ENCODE measurements around the gene MED12L.

Gene MED12L

GRCh38 chr3:151314137-151314536 lies 228.7 kb downstream of the MED12L start:
- TF ChIP-seq ZNF157 (tag by site-specific recombination; IDR thresholded peaks at IDR 0.05) (no peak), SP7 (tag by site-specific recombination; IDR thresholded peaks at IDR 0.05) (no peak), ZNF670 (tag by site-specific recombination; IDR thresholded peaks at IDR 0.05; ENCODE audit: low read depth) (no peak), OSR2 (tag by site-specific recombination; IDR thresholded peaks at IDR 0.05) (no peak), ZNF449 (tag by site-specific recombination; IDR thresholded peaks at IDR 0.05) (no peak), ZNF548 (tag by site-specific recombination; IDR thresholded peaks at IDR 0.05) (no peak), ZNF10 (tag by site-specific recombination; IDR thresholded peaks at IDR 0.05) (no peak), ZFHX2 (tag by site-specific recombination; conservative IDR thresholded peaks at IDR 0.05) (no peak), ZBTB21 (tag by site-specific recombination; IDR thresholded peaks at IDR 0.05) (no peak), ZNF37A (tag by site-specific recombination; IDR thresholded peaks at IDR 0.05) (no peak)
- TF ChIP-seq, protein P1, sequence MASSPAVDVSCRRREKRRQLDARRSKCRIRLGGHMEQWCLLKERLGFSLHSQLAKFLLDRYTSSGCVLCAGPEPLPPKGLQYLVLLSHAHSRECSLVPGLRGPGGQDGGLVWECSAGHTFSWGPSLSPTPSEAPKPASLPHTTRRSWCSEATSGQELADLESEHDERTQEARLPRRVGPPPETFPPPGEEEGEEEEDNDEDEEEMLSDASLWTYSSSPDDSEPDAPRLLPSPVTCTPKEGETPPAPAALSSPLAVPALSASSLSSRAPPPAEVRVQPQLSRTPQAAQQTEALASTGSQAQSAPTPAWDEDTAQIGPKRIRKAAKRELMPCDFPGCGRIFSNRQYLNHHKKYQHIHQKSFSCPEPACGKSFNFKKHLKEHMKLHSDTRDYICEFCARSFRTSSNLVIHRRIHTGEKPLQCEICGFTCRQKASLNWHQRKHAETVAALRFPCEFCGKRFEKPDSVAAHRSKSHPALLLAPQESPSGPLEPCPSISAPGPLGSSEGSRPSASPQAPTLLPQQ (tag by site-specific recombination; IDR thresholded peaks at IDR 0.05) = no peak
- ChIA-PET POLR2A (interaction anchor here (0.6 kb wide), 1 partner anchor 1845 kb away, joined by 3 read pairs; no protein-coding TSS in a partner anchor), CTCF (no interaction called here)
- no peaks in the 10 kb centered on the region for H3K4me1 ChIP-seq (ENCODE audit: control insufficient read depth, insufficient read depth, low read length)
- H3K4me3 ChIP-seq (ENCODE audit: low read depth, low read length) = no peak overlapping the region
- no peaks in the 10 kb centered on the region for H3K9me3 ChIP-seq (ENCODE audit: control insufficient read depth, insufficient read depth, low read depth, low read length)
- H3K27ac ChIP-seq (ENCODE audit: extremely low read depth, low read depth, low read length) = no peak overlapping the region
- no peaks in the 10 kb centered on the region for H3K36me3 ChIP-seq (ENCODE audit: control insufficient read depth in 2 of 2, insufficient read depth in 1 of 2, low read length in 2 of 2)

DNA sequence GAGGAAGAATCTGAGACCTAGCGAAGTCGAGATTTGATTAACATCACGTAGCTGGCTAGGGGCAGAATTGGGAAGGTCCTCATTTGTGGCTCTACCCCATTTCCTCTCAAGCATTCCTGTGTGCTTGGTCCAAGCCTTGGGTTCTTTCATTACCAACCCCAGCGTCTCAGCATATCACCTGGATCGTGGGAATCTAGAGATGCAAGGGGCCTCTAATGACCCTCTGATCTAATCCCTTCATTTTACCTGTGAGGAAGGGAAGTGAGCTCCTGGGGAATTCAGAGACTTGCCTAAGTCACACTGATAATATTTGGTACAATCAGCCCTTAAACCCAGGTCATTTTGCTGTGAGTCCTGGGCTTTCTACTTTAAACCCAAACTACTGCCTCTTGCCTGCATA lies 229.1 kb downstream of the MED12L start:
- no peak overlapping the region for H3K4me3 ChIP-seq (ENCODE audit: low read depth, low read length)
- H3K36me3 ChIP-seq (ENCODE audit: control insufficient read depth in 2 of 2, insufficient read depth in 1 of 2, low read length in 2 of 2) = no peaks in the 10 kb centered on the region
- no peak overlapping the region for H3K27ac ChIP-seq (ENCODE audit: extremely low read depth, low read depth, low read length)
- ChIA-PET CTCF (no interaction called here), POLR2A (no interaction called here)
- no peak for TF ChIP-seq SETDB1 (IDR thresholded peaks at IDR 0.05; ENCODE audit: insufficient read length, low read length)
- TF ChIP-seq ATF2 (tag by site-specific recombination; IDR thresholded peaks at IDR 0.05; ENCODE audit: low read depth) = no peak
- TF ChIP-seq ZNF416 (tag by site-specific recombination; IDR thresholded peaks at IDR 0.05) = no peak
- no peak for TF ChIP-seq CTCF (tag by site-specific recombination; IDR thresholded peaks at IDR 0.05)
- TF ChIP-seq ZNF664 (tag by site-specific recombination; IDR thresholded peaks at IDR 0.05) = no peak
- TF ChIP-seq ZNF530 (tag by site-specific recombination; IDR thresholded peaks at IDR 0.05; ENCODE audit: low read depth) = no peak
- TF ChIP-seq, protein P2, sequence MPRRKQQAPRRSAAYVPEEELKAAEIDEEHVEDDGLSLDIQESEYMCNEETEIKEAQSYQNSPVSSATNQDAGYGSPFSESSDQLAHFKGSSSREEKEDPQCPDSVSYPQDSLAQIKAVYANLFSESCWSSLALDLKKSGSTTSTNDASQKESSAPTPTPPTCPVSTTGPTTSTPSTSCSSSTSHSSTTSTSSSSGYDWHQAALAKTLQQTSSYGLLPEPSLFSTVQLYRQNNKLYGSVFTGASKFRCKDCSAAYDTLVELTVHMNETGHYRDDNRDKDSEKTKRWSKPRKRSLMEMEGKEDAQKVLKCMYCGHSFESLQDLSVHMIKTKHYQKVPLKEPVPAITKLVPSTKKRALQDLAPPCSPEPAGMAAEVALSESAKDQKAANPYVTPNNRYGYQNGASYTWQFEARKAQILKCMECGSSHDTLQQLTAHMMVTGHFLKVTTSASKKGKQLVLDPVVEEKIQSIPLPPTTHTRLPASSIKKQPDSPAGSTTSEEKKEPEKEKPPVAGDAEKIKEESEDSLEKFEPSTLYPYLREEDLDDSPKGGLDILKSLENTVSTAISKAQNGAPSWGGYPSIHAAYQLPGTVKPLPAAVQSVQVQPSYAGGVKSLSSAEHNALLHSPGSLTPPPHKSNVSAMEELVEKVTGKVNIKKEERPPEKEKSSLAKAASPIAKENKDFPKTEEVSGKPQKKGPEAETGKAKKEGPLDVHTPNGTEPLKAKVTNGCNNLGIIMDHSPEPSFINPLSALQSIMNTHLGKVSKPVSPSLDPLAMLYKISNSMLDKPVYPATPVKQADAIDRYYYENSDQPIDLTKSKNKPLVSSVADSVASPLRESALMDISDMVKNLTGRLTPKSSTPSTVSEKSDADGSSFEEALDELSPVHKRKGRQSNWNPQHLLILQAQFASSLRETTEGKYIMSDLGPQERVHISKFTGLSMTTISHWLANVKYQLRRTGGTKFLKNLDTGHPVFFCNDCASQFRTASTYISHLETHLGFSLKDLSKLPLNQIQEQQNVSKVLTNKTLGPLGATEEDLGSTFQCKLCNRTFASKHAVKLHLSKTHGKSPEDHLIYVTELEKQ (tag by site-specific recombination; IDR thresholded peaks at IDR 0.05; ENCODE audit: borderline replicate concordance) = no peak
- no peak for TF ChIP-seq ELK4 (IDR thresholded peaks at IDR 0.05; ENCODE audit: borderline replicate concordance, low read depth, low read length)
- no peak for TF ChIP-seq ZNF670 (tag by site-specific recombination; IDR thresholded peaks at IDR 0.05; ENCODE audit: low read depth)
- TF ChIP-seq ZNF521 (tag by site-specific recombination; IDR thresholded peaks at IDR 0.05) = no peak
- TF ChIP-seq, protein P3, sequence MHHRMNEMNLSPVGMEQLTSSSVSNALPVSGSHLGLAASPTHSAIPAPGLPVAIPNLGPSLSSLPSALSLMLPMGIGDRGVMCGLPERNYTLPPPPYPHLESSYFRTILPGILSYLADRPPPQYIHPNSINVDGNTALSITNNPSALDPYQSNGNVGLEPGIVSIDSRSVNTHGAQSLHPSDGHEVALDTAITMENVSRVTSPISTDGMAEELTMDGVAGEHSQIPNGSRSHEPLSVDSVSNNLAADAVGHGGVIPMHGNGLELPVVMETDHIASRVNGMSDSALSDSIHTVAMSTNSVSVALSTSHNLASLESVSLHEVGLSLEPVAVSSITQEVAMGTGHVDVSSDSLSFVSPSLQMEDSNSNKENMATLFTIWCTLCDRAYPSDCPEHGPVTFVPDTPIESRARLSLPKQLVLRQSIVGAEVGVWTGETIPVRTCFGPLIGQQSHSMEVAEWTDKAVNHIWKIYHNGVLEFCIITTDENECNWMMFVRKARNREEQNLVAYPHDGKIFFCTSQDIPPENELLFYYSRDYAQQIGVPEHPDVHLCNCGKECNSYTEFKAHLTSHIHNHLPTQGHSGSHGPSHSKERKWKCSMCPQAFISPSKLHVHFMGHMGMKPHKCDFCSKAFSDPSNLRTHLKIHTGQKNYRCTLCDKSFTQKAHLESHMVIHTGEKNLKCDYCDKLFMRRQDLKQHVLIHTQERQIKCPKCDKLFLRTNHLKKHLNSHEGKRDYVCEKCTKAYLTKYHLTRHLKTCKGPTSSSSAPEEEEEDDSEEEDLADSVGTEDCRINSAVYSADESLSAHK (tag by site-specific recombination; IDR thresholded peaks at IDR 0.05) = no peak
- TF ChIP-seq ZNF843 (tag by site-specific recombination; IDR thresholded peaks at IDR 0.05) = no peak
- no peaks in the 10 kb centered on the region for H3K4me1 ChIP-seq (ENCODE audit: control insufficient read depth, insufficient read depth, low read length)
- H3K9me3 ChIP-seq (ENCODE audit: control insufficient read depth, insufficient read depth, low read depth, low read length) = no peaks in the 10 kb centered on the region

Measured in HEK293 (cell line).